DOHH2 (cell line): ENCODE data around the gene ALDH1B1.
A peak's percentile ranks its signal among the peaks of the same experiment; 100 is the strongest.

Source experiments
- CTCF ChIP-seq: fragments of 200-600 bp; sonication (generic); IDR thresholded peaks from one replicate; pipeline ENCODE4 v1.5.1; 2014; ENCODE audit warnings: antibody characterized with exemption, mild to moderate bottlenecking, low read depth, low read length; ENCODE audit not compliant: poor library complexity, severe bottlenecking
- EZH2phosphoT487 ChIP-seq: fragments of 200-600 bp; sonication (generic); IDR thresholded peaks from 2 replicates; pipeline ENCODE4 v1.6.1; 2017; ENCODE audit warnings: borderline replicate concordance, mild to moderate bottlenecking, antibody characterized with exemption, low read length, moderate library complexity, mixed read lengths

GRCh38 chr9:38432922-38433510 is 40.5 kb downstream of the ALDH1B1 start:
- TF ChIP-seq CTCF (peak; percentile 65), EZH2phosphoT487 (no peak)
